HG02981 (cell line): Measurements from ENCODE around the gene HHIPL1.

Experiments used
- ATAC-seq: cut with Tn5 transposase; IDR thresholded peaks from one replicate; pipeline ENCODE4 v1.9.1; 2021; ENCODE audit warnings: mild to moderate bottlenecking, moderate library complexity; ENCODE audit not compliant: unreplicated experiment

Gene HHIPL1

DNA sequence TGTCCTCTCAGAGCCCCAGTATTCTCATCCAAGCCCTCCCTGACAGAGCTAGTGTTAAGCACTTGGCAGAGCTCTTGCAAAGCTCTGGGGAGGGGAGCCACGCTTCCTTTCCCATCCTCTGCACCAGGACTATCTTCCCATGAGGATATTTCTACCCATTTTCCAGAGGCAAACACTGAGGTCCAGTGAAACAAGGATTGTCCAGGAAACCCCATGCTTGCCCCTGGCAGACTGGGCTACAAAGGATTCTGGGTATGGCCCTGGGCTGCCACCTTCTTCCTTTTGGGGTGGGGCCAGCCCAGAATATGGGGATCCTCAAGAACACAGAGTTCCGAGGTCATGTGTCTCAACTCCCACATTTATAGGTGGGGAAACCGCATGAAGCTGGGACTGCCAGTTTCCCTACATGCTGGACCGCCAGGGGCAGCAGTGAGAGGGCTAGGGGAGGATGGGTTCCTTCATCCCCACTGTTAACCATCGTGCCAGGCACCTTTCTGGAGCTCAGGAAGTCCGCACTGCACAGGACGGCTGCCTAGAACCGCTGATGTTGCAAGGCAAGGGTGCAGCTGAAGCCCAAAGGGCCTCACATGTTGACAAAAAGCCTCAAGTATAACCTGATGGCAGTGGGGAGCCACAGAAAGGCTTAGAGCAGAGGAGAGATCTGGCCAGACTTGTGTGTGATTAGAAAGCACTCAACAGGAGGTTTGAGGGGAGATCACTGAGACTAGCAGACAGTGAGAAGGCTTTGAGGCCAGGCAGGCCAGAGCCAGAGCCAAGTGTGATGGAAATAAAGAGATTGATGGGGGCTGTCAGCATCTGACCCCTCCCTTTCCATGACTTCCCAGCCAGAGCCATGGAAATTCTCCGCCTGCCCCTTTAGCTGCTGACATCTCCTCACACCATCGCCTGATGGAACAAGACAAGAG, 35.4 kb upstream of the HHIPL1 start:
- no peak for ATAC-seq

DNA sequence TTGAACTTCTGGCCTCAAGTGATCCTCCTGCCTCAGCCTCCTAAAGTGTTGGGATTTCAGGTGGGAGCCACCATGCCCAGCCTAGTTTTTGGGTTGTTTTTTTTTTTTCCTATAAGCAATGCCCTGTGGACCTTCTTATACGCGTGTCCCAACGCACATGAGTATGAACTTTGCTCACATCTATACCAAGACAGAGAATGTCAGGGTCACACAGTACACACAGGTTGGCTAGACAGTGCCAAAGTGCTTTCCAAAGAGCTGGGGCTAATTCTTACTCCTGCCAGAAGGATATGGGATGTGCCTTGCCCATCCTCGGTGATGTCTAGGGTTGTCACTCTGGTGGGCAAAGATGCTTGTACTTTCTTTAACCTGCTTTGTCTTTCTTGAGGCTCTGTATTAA, 33.3 kb upstream of the HHIPL1 start:
- ATAC-seq = no peak

DNA sequence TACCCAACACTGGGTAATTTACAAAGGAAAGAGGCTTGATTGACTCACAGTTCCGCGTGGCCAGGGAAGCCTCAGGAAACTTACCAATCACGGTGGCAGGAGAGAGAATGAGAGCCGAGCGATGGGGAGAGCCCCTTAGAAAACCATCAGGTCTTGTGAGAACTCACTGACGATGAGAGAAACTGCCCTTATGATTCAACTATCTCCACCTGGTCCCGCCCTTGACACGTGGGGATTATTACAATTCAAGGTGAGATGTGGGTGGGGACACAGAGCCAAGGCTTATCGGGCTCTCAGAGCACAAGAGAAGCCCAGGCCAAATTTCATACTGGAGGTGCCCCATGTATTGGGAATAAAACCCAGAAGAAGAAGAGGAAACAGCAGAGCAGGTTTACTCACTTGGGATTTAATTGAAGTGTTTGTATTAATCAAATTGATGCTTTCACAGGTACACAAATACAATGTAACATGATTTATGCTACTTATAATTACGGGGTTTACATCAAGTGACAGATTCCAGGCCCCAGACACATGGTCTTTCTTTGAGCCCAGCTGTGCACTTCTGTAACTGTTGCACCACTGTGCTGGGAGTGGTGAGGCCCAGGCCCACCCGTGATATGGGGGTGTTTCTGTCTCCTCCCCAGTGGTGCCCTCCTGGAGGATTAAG, 32.7 kb upstream of the HHIPL1 start:
- no peak for ATAC-seq

DNA sequence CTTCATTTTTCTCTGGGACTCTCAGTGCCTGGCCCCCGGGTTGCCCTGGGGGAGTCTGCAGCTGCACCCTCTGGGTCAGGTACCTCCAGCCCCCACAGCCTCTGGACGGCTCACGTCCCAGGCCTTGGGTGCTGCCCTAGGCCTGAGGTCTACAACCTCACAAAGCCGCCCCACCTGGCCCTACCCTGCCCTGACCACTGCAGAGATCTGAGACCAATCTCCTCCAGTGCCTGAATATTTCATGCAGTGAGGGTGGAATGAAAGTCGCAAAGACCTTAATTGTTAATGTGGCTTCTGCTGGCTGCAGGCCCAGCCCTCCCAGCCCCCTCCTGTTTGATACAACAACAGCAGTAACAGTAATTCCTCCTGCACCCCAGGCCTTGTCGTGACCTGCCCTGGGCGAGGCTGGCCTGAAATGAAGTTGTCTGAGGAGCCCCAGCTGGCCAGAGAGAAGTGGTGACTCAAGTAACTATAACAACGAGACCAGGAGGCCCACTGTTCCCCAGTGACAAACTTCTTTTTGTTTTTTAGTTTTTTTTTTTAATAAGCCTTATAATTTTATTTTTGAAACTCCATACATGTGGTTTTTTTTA, 32.1 kb upstream of the HHIPL1 start:
- no peak for ATAC-seq

DNA sequence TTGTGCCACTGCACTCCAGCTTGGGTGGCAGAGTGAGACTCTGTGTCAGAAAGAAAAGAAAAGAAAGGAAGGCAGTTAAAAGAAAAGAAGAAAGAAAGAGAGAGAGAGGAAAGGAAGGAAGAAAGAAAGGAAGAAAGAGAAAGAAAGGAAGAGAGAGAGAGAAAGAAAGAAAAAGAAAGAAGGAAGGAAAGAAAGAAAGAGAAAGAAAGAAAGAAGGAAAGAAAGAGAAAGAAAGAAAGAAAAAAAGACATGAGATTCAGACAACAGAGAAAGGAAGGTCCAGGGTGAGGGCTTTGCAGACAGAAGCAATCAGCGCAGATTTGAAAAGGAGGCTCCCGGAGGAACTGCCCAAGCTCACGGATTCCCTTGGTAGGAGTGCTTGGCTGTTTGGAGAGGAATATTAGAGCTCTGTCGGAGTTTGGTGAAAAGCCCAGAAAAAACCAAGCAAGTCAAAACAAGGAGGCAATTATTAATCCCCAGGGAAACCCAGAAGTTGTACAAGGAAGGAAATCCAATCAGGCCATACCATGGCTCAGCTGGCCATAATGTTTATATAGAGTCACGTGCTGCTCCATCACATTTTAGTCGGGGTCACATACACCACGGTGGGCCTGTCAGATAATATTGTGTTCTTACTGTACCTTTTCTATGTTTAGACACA, 29.3 kb upstream of the HHIPL1 start:
- no peak for ATAC-seq

DNA sequence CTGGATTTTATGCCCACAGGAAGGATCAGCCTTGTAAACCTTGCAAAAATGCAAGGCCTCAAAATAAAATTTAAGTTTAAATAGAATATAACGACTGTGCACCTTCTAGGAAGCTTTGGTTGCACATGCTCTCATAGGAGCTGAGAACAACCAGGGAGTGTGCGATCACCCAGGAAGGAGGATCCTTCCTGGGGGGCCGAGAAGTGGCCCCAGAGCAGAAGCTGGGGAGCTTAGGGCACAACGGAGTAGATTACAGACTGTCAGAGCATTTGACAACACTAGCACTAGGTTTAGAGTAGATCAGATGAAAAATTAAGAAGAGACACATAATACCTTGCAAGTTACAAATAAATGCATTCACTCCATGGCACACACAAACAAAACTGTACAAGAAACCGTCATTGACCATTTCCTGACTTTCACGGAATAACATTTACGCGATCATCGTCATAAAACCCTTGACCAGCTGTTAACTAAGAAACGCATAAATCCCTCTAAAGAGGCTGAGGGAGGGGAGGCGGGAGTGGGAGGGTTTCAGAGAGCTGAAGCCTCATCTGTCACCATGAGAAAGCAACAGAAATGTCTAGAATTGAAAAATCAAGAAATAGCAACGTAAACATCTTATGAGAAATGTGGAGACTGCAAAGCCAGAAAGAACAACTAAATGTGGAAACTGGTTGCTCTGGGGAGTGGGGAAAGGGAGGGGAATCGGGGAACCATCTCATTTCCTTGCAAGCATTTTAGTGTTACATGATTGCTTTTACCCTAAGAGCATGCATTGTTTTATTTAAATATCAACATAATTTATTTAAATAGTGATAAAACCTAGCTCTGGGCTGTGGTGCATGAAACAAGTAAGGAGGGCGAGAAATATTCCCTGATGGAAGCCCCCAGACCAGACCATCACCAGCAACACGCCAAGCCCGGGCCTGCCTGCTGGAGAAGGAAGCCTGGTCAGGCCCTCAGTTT, 27.8 kb upstream of the HHIPL1 start:
- no peak for ATAC-seq

DNA sequence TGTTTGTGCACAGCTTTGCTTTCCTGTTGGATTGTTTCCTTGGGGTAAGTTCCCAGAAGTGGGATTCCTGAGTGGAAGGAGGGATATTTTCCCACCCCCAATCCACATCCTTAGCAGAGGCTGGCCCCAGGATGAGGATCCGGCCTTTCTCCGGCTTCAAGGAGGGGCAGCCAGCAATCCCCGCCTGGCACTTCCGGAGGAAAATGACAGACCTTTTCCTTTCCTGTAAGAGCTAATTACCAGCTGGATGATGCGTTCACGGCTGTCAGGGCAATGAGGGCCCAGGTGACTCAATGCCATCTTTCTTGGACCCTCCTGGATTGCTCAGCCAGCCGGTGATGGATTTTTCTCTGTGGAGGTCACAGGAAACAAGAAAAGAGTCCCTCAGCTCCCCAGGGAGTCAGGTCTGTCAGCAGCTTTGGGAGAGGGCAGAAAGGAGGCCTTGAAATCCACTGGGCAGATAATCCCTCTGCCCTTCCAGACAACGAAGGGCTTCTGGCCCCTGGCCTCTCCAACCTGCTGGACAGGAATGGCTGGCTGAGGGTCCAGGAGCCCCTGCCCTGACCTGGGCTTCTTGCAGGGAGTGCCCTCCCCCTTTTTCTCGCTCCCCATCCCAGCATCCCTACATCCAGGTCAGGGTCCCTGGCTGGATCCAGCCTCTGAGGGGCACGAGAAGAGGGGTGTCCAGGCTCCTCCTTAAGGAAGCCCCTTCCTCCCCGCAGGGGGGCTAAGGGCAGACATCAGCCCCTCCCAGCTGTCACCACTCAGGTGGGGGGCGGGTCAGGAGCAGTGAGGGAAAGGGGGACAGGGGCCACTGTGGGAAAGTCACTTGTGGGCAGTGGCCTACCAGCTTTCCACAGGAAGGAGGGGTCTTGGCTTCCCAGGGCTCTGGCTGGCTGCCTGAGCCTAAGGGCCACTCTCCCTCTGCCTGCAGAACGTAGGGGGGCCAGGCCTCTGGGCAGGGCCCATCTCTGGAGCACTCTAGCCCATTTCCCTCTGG, 24.8 kb upstream of the HHIPL1 start:
- no peak for ATAC-seq

DNA sequence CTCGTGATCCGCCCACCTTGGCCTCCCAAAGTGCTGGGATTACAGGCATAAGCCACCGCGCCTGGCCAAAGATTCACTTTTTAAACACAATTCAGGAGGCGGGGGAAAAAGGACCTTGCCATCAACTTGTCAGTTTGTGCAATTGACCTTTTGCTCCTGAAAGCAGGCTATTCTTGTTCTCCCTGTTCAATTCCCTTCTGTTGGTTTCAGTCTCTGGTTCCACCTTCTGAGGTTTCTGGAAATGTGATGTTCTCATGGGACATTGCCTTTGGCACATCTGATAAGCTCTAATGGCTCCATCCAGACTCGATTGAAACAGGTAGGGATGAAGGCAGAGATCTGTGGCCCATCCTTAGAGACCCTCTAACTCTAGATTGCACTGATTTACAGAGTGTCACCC, 23.0 kb upstream of the HHIPL1 start:
- ATAC-seq = no peak

DNA sequence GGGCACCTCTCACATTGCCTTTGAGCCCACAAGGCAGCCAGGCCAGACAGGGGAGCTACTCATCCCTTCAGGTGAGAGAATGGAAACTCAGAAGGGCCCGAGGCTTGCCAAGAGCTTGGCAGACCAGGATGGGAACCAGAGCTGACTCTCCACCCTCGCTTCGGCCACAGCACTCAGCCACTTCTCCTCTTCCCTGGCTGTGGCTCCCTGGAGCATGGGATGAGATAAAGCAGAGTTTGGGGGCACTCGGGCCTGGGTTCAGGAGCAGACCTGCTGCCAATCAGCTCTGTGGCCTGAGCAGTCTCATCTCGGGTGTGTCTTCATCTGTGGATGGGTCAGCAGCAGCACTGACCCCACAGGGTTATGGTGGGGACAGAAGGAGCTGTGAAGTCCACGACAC, 20.9 kb upstream of the HHIPL1 start:
- ATAC-seq = no peak

DNA sequence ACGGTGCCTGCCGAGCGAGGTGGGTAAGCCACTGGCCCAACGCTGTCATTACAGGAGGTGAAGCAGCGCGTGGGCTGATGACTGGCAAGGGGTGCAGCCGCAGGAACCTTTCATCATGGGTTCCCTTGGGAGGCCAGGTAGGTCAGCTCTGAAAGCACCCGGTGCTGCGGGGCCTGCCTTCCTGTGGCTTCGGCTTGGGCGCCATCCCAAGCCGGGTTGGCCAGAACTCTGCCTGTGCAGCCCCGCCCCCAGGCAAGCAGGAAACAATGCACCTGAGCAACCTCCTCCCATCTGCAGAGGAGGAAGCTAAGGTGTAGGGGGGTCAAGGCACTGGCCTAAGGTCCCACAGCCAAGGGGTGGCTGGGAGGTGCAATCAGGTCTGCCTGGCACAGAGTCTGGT, 20.0 kb upstream of the HHIPL1 start:
- no peak for ATAC-seq

DNA sequence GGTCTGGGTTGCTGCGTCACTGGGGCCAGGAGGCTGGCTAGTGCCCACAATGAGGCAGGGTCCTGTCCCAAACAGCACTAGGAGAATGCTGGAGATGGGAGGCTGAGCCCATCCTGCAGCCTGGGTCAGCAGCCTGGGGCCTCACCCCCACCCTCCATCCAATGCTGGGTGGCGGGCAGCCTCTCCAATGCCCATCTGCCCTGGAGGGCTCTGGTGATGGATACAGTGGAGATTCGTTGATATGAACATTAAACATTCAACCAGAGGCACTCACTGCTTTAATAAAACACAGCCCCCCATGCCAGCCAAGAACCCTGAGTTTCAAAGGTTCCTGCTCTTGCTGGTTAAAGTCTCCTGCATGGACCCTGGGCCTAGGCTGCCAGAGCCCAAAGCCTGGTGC, 19.5 kb upstream of the HHIPL1 start:
- ATAC-seq = no peak

DNA sequence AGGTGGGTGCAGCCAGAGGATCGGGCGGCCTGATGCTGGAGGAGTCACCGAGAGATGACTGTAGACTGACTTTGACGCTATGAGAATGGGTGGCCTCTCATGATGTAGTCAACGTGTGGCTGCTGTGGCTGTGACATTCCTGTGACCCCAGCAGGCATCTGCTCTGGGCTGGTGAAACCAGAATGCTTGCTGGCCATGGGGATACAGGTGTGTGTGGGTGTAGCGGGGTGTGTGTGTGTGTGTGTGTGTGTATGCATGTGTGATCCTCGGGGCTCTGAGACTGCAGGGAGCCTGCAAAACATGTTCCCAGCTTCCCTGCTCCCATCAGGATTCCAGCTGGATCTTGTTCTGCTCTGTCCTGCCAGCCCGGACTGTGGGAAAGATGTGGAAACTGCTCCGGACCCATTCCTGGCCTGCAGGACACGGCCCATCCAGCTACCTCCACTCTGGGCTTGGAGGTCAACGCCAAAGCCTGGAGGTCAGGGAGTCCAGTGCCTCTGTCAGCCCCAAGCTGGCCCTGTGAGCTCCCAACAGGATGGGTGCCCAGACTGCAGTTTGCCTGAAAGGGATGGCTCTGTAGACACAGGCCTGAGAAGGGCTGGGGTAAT, 18.8 kb upstream of the HHIPL1 start:
- ATAC-seq = no peak

DNA sequence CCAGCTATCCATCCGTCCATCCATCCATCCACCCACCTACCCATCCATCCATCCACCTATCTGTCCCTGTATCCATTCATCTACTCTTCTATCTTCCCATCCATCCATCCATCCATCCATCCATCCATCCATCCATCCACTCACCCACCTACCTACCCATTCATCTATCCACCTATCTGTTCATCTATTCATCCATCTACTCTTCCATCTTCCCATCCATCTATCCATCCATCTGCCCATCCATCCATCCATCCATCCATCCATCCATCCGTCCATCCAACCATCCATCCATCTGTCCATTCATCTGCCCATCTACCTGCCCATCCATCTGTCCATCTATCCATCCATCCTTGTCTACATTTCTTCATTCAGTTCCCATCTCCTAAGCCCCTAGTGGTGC, 17.8 kb upstream of the HHIPL1 start:
- no peak for ATAC-seq

DNA sequence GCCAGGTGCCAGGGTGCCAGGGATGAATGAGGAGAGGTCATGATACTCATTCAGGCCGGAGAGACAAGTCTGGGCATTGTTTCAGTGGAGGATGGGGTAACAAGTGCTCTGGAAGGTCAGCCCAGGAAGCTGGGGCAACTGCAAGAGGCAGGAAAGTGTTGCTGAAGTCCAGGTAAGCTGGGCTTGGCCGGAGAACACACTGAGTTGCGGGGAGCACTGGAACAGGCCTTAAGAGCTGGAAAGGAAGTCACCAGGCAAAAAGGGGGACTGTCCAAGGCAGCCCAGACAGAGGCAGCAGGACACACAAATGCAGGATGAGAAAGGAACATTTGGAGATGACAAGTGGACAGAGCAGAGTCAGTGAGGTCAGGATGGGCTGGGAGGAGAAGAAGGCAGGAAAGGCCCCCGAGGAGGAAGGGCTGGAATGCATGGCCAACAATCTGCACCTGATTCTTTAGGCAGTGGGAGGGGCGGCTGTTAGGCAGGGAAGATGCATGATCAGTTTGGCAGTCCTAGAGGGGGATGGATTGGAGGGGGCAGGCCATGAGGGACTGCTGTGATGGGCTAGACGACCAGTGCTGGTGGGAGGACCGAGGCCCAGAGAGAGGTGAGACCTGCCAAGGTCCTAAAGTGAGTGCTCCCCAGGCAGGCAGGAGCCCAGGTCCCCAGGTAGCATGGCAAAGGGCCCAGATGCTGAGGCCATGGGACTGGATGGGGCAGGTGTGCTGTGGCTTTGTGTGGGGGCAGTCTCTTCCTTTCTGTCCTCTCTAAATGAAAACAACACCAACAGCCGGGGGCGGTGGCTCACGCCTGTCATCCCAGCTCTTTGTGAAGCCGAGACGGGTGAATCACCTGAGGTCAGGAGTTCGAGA, 17.2 kb upstream of the HHIPL1 start:
- no peak for ATAC-seq

DNA sequence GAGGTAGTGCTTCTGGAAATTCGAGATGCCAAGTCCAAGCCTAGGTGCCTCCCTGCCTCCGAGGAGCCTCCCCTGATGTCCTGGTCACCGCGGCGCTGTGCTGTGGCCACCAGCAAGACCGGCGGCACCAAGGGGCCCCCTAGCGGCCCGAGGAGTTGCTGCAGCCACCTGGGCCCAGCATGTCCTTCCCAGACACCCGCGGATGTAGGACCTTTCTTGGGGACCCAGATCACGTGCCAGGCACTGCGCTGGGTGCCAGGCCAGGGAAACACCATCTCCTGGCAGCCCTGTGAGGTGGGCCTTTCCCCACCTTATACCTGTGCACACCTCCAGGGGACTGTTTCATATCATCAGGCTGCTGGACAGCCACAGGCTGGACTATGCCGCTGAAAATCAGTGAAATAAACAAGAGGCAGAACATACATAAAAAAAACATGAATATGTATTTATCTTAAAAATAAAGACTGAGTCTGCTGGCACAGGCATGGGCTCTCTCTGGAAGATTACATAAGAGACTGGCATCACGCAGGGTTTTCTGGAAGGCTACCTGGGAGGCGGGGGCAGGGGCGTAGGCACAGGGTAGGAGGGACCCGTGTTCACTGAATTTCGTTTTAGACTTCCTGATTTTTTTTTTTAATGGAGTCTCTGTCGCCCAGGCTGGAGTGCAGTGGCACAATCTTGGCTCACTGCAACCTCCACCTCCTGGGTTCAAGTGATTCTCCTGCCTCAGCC, 15.9 kb upstream of the HHIPL1 start:
- peak; percentile 76 for ATAC-seq

DNA sequence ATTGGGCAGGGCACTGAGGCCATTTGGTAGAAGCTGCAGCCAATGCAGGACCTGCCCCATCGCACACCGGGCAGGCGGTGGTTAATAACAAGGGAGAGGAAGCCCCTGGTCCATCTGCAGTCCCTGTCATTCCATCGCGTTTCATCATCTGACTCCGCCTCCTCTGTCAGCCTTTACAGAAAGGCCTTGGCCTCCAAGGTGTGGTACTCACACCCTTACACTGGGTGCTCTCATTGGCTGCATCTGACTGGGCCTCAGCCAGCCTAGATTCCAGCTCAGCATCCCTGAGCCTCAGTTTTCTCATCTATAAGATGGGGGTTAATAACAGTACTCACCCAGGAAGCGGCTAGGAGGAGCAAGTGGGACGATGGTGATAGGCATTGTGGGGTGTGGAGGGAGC, 14.7 kb upstream of the HHIPL1 start:
- no peak for ATAC-seq

DNA sequence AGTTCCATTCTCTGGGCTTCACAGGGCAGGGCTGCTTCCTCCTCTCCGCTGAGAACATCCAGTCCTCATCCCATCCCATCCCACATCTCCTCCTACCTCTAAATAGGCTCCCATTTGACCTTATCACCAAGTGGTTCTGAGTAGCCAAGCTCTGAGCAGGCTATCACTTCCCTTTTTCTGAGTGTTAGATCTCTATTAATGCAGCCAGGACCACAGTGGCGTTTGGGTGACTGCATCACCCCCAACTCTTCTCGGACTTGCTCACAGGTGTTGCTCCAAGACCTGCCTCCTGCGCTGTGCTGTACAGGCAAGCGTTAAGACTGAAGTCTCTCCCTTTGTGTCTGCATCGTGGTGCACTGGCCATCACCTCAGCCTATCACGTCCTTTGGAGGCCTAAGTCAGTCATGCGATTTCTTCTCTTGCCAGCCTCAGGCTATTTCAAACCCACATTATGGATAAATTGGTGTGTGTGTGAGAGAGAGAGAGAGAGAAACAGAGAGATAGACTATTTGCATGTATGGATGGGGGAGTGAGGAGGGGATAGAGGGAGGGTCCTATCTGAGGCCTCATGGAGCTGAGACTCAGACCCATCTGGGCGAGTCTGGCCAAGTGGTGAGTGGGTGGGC, 12.4 kb upstream of the HHIPL1 start:
- ATAC-seq = no peak
